Testis (tissue), 3 donors: Measurements from ENCODE around the gene TMEM184B. TPM values are rescaled to one million over a fixed set of nuclear protein-coding genes. Genes with fewer than 3 reads are reported as not detected.
A peak's percentile ranks its signal among the peaks of the same experiment; 100 is the strongest.

Experiments
- DNase-seq: peaks from one replicate; pipeline ENCODE4 v3.0.0-alpha.2; 2019
- H3K27ac ChIP-seq, 2 donors: fragments of 200-600 bp; sonication (generic); one replicate each; pipeline ENCODE4 v1.5.1; 2019
- H3K27me3 ChIP-seq: fragments of 200-600 bp; sonication (generic); one replicate; pipeline ENCODE4 v1.5.1; 2019
- H3K36me3 ChIP-seq: fragments of 200-600 bp; sonication (generic); one replicate; pipeline ENCODE4 v1.5.1; 2017; ENCODE audit warnings: low read depth; ENCODE audit errors: missing control alignments
- H3K4me1 ChIP-seq: fragments of 200-600 bp; sonication (generic); one replicate; pipeline ENCODE4 v1.5.1; 2019
- H3K4me3 ChIP-seq, 2 donors: fragments of 200-600 bp; sonication (generic); one replicate each; pipeline ENCODE4 v1.5.1; 2017 to 2019
- H3K9me3 ChIP-seq: fragments of 200-600 bp; sonication (generic); one replicate; pipeline ENCODE4 v1.5.1; 2017
- POLR2A ChIP-seq: fragments of 450-650 bp; IDR thresholded peaks from one replicate; pipeline ENCODE4 v1.6.1; 2017; ENCODE audit warnings: antibody characterized with exemption, mild to moderate bottlenecking, moderate library complexity
- WGBS, 2 donors: methylation state at CpG; one replicate each; pipeline ENCODE4 v1.1.5; 2018; 5-methylcytosine and 5-hydroxymethylcytosine counted together
- intact Hi-C: fragments of 100-400 bp; cut with DNase I; formaldehyde crosslinking; loops from one replicate; pipeline ENCODE4 v1.15.1; 2023; ENCODE audit warnings: low total_unique reads
- polyA plus RNA-seq: library from polyadenylated mRNA; stranded (reverse); fragments of 350-450 nt; fragmentation: Illumina TruSeq; extraction: RNeasy Lipid Tissue Mini Kit (QIAGEN cat#74804); gene quantifications from one replicate; pipeline ENCODE4 v1.2.3, GENCODE V29; 2014; ENCODE audit warnings: low read depth, low replicate concordance; ENCODE audit not compliant: insufficient read depth
- total RNA-seq, 2 donors: library from RNA; depleted of rRNA; stranded (reverse); fragments of >200 nt; gene quantifications; one replicate each; pipeline ENCODE4 v1.2.3, GENCODE V29; 2016
- TF ChIP-seq, protein P1 (sequence below), 3 experiments: fragments of 450-650 bp in 2 of 3; fragments of 200-600 bp in 1 of 3; sonication (generic) in 1 of 3; IDR thresholded peaks; one replicate each; pipeline ENCODE4 v1.5.1; 2016 to 2019; ENCODE audit warnings: antibody characterized with exemption in 3 of 3, mild to moderate bottlenecking in 2 of 3, moderate library complexity in 1 of 3

Gene TMEM184B
- total and polyA plus RNA-seq, 3 donors from 2014 or later: 25.2 to 66.5 (median 35.4) TPM

DNA sequence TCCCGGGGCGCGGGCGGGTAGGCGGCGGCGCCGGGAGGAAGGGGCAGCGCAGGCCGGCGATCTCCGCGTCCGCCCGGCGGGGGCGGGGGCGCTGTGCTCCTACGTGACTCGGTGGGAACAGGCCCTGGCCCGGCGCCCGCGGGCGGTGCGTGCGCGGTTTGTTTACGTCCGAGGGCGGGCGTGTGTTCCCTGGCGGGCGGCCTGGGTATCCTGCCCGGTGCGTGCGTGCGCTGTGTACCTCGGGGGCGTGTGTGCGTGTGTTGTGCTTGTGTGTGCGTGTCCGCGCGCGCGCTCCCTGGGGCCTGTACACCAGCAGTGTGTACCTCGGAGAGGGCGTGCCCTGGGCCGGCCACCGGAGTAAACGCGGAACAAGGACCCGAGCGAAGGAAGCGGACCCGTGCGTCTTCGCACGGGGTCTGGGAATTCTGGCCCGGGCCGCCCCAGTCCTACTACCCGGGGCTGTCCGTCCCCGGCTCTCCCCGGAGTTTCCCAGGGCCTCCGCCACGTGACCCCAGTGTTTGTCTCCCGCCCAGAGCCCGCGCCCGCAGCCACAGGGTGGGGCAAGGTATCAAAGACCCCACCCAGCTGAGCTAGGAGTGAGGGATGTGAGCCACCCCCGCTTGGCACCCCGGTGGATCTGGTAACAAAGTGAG is 70.2 kb downstream of the TMEM184B start:
- 0 to 1% methylated on average over 14 to 55 of the region's 74 CpGs for WGBS, 2 donors

DNA sequence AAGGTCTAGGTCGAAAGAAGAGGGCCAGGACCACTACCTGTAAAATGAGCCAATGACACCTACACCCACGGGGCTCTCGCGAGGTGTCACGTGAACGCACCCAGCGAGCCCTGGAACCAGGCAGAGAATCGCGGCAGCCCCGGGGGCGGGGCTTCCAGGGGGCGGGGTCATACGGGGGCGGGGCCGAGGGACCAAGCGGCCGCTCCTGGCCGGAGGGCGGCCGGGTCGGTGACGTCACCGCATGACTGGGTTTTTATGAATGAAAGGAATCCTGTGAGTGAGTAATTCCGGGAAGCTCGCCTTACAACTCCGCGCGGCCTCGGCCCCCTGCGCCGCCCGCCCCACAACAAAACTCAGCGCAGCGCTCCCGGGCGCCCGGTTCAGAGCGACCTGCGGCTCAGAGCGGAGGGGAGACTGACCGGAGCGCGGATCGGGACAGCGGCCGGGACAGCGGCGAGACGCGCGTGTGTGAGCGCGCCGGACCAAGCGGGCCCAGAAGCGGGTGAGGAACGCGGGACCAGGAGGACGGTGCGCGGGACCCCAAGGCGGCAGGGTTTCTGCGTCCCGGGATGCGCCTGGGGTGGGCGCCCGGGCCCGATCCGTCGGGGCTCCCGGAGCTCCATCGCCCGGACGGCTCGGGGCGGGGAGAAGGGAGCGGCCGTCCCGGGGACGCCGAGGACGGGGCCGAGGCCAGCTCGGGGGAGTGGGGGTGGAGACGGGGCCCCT is 70.9 kb downstream of the TMEM184B start, which contains the start of gene MAFF:
MAFF (plus strand) TSS at position 284 of the 726 bp plus-strand sequence. CDS start 11,860 bp downstream, outside the sequence.
- H3K4me1 ChIP-seq: peaks cover 25% of the 10 kb centered on the region
- H3K36me3 ChIP-seq: no peaks in the 10 kb centered on the region
- no peaks in the 10 kb centered on the region for H3K27me3 ChIP-seq
- WGBS, 2 donors: 1 to 3% methylated on average over 21 to 59 of the region's 85 CpGs
- TF ChIP-seq POLR2A: peak; percentile 49
- TF ChIP-seq, protein P1, sequence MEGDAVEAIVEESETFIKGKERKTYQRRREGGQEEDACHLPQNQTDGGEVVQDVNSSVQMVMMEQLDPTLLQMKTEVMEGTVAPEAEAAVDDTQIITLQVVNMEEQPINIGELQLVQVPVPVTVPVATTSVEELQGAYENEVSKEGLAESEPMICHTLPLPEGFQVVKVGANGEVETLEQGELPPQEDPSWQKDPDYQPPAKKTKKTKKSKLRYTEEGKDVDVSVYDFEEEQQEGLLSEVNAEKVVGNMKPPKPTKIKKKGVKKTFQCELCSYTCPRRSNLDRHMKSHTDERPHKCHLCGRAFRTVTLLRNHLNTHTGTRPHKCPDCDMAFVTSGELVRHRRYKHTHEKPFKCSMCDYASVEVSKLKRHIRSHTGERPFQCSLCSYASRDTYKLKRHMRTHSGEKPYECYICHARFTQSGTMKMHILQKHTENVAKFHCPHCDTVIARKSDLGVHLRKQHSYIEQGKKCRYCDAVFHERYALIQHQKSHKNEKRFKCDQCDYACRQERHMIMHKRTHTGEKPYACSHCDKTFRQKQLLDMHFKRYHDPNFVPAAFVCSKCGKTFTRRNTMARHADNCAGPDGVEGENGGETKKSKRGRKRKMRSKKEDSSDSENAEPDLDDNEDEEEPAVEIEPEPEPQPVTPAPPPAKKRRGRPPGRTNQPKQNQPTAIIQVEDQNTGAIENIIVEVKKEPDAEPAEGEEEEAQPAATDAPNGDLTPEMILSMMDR (IDR thresholded peaks at IDR 0.05): no peak
- peak within 1 kb of the TSS; percentile 98 for H3K27ac ChIP-seq
- intact Hi-C loops: no loop called here
- peak within 1 kb of the TSS; percentile 83 to 91 for H3K4me3 ChIP-seq
- no peaks in the 10 kb centered on the region for H3K9me3 ChIP-seq
- DNase-seq: peak; percentile 97

More for the DNA sequence above, 70.2 kb downstream of the TMEM184B start:
- TF ChIP-seq, protein P1 (IDR thresholded peaks at IDR 0.05): peak in 2 of 3 experiments; percentile 18 to 24
- no peak for TF ChIP-seq POLR2A
- intact Hi-C loops: no loop called here
- Histone ChIP-seq H3K4me3 (peak overlapping the region; percentile 83 to 91), H3K36me3 (no peaks in the 10 kb centered on the region), H3K27ac (peak overlapping the region; percentile 98), H3K27me3 (no peaks in the 10 kb centered on the region), H3K4me1 (peaks cover 25% of the 10 kb centered on the region), H3K9me3 (no peaks in the 10 kb centered on the region)
- DNase-seq: peak; percentile 93

DNA sequence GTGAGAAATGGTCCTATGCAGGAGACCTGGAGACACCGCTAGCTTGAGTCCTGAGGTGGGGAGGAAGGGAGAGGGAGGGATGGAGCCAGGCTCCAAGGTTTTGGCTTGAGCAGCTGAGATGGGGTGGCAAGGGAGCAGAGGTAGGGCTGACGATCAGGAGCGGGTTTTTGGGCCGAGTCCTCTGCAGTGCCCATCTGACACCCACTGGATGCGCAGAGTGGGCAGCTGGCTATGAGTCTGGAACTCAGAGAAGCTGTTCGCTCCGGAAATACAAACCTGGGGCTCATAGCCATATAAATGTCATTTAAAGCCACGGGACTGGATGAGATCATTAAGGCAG is 71.5 kb downstream of the TMEM184B start:
- H3K36me3 ChIP-seq: no peaks in the 10 kb centered on the region
- intact Hi-C loops: no loop called here
- H3K27me3 ChIP-seq: no peaks in the 10 kb centered on the region
- peaks cover 25% of the 10 kb centered on the region for H3K4me1 ChIP-seq
- WGBS, 2 donors: 12 to 18% methylated on average over 6 to 8 of the region's 8 CpGs
- DNase-seq: no peak
- H3K4me3 ChIP-seq: peak overlapping the region; percentile 83 to 91
- H3K27ac ChIP-seq: peak overlapping the region; percentile 98
- no peaks in the 10 kb centered on the region for H3K9me3 ChIP-seq
- TF ChIP-seq, protein P1 (IDR thresholded peaks at IDR 0.05): no peak
- no peak for TF ChIP-seq POLR2A

DNA sequence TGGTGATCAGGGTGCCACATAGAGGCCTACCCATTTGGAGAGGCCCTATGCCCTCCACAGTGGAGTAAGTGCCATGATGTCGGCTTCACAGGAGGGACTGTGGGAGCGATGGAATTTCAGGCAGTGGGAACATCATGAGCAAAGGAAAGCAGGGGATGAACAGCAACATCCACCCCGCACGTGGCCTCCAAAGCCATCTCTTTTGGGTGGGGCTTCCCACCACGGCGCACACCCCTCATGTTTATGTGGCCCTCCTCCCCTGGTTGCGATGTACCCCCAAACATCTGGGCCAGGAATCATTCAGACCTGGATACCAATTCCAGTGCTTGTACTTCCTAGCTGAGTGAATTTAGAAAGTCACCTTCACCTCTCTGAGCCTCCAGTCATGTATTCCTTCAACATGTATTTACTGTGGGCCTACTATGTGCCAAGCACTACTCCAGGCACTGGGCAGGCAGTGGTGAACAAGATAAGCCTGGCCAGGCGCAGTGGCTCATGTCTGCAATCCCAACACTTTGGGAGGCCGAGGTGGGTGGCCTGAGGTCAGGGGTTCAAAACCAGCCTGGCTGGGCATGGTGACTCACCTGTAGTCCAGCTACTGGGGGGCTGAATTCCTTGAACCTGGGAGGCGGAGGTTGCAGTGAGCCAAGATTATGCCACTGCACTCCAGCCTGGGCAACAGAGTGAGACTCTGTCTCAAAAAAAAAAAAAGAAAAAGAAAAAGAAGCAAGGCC is 72.8 kb downstream of the TMEM184B start:
- H3K4me1 ChIP-seq: peaks cover 17% of the 10 kb centered on the region
- intact Hi-C loops: no loop called here
- DNase-seq: no peak
- H3K4me3 ChIP-seq: no peak overlapping the region
- no peak overlapping the region for H3K27ac ChIP-seq
- H3K27me3 ChIP-seq: no peaks in the 10 kb centered on the region
- H3K36me3 ChIP-seq: no peaks in the 10 kb centered on the region
- WGBS, 2 donors: 80 to 81% methylated on average over 9 to 10 of the region's 10 CpGs
- TF ChIP-seq POLR2A: no peak
- TF ChIP-seq, protein P1 (IDR thresholded peaks at IDR 0.05): no peak
- no peaks in the 10 kb centered on the region for H3K9me3 ChIP-seq
